A549 (cell line): ENCODE results near the gene NAP1L1.

Experiments used
- CHD4 ChIP-seq: fragments of 200-600 bp; sonication (generic); IDR thresholded peaks from 2 replicates; pipeline ENCODE4 v1.6.1; 2016; ENCODE audit warnings: antibody characterized with exemption, mild to moderate bottlenecking, borderline replicate concordance
- CTCF ChIP-seq: fragments of >200 bp; sonication (Bioruptor Twin); formaldehyde crosslinking; IDR thresholded peaks from 3 replicates; pipeline ENCODE4 v1.5.1; 2016
- EHMT2 ChIP-seq: fragments of 200-600 bp; sonication (generic); IDR thresholded peaks from 2 replicates; pipeline ENCODE4 v1.6.1; 2016; ENCODE audit warnings: antibody characterized with exemption, low read depth, mild to moderate bottlenecking, moderate library complexity
- ESRRA ChIP-seq: fragments of 150-350 bp; IDR thresholded peaks from 2 replicates; pipeline ENCODE4 v1.6.1; 2014; ENCODE audit warnings: mild to moderate bottlenecking, low read length, borderline replicate concordance
- NFE2L2 ChIP-seq: fragments of 150-350 bp; conservative IDR thresholded peaks from 2 replicates; pipeline ENCODE4 v1.6.1; 2014; ENCODE audit warnings: low read length
- POLR2A ChIP-seq: IDR thresholded peaks from 2 replicates; pipeline ENCODE4 v1.6.1; 2012; ENCODE audit warnings: mild to moderate bottlenecking, low read length
- SMC3 ChIP-seq: fragments of >200 bp; sonication (Bioruptor Twin); formaldehyde crosslinking; IDR thresholded peaks from 3 replicates; pipeline ENCODE4 v1.6.1; 2018; ENCODE audit warnings: inconsistent platforms

DNA sequence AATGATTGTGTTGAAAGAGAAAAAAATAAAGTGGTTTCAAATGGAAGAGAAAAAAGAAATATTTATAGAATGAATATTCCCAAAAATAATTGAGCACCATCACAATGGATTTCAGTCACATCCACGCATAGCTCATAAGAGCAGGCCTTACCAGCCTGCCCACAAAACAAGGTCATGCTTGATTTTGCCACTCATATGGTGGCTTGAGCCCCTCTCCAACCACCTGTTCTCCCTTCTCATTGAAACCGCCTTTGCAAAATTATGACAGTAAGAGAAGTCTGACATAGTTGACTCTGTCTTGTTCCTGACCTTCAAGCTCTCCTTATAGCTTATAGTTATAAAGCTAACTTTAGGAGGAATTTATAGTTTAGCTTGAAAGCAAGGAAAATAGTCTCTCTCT lies 33.3 kb upstream of the NAP1L1 start:
- TF ChIP-seq CTCF (no peak), NFE2L2 (no peak), EHMT2 (no peak), SMC3 (no peak), CHD4 (no peak), ESRRA (no peak), POLR2A (no peak)
